HCT116 (cell line): ENCODE measurements around the gene STRIP1. TPM values are rescaled to one million over a fixed set of nuclear protein-coding genes. Genes with fewer than 3 reads are reported as not detected.

Experiments used
- ATAC-seq: fragments of 200-7000 bp; cut with Tn5 transposase; 2 replicates; pipeline ENCODE4 v1.9.1; 2020; ENCODE audit warnings: mild to moderate bottlenecking, moderate library complexity
- BruUV-seq: library from RNA; stranded (reverse); fragments of 400-500 nt; replicated peaks from 2 replicates; lab custom pipeline; 2021; lab: Mats Ljungman, UMichigan
- CTCF ChIA-PET: fragments of 300-600 bp; sonication (Branson Sonifier 250); formaldehyde crosslinking; loops from one replicate; lab custom pipeline; 2021; ENCODE audit warnings: antibody characterized with exemption; lab: Charles Lee
- POLR2A ChIA-PET: fragments of 300-600, 350-600 bp; sonication (Branson Sonifier 250); formaldehyde crosslinking; loops from one replicate; lab custom pipeline; 2021; ENCODE audit warnings: antibody characterized with exemption; lab: Charles Lee
- RAD21 ChIA-PET, 2 experiments: fragments of 300-600 bp; sonication (Branson Sonifier 250); formaldehyde crosslinking; loops; one replicate each; lab custom pipeline; 2023; ENCODE audit warnings: low total read pairs in 2 of 2; ENCODE audit not compliant: uncharacterized antibody in 2 of 2, unreplicated experiment in 2 of 2, low non-redundant PET in 1 of 2; lab: Charles Lee
- DNase-seq: peaks from one replicate; pipeline ENCODE4 v3.0.0-alpha.2; 2010; ENCODE audit warnings: low read depth, low spot score
- H2AFZ ChIP-seq: fragments of 200-600 bp; shearing (Covaris generic), sonication (generic); 2 replicates; pipeline ENCODE4 v1.6.1; 2017; ENCODE audit warnings: low read depth, mixed run types, mixed read lengths, antibody characterized with exemption, low read length; ENCODE audit not compliant: poor library complexity, severe bottlenecking
- H3K27ac ChIP-seq: 2 replicates; pipeline ENCODE4 v1.5.1; 2012; ENCODE audit warnings: low read depth, low read length
- H3K27me3 ChIP-seq: fragments of 200-600 bp; sonication (generic); 2 replicates; pipeline ENCODE4 v1.6.1; 2016; ENCODE audit warnings: mixed run types, low read length, mixed read lengths; ENCODE audit not compliant: insufficient read depth
- H3K36me3 ChIP-seq, 2 experiments: fragments of 200-500 bp in 1 of 2; fragments of 200-600 bp in 1 of 2; sonication (Bioruptor generic) in 1 of 2; sonication (generic) in 1 of 2; 2 replicates each; pipeline versions ENCODE4 v1.5.1 to v1.6.1; 2014 to 2016; ENCODE audit warnings: low read length in 2 of 2, inconsistent platforms in 1 of 2, mixed read lengths in 1 of 2, mixed run types in 1 of 2; ENCODE audit not compliant: insufficient read depth in 2 of 2, control insufficient read depth in 1 of 2
- H3K4me1 ChIP-seq, 2 experiments: fragments of 200-600 bp in 1 of 2; sonication (generic) in 1 of 2; 2 replicates each; pipeline versions ENCODE4 v1.5.1 to v1.6.1; 2012 to 2017; ENCODE audit warnings: low read length in 2 of 2, inconsistent platforms in 1 of 2, mild to moderate bottlenecking in 1 of 2, mixed read lengths in 1 of 2, mixed run types in 1 of 2, moderate library complexity in 1 of 2; ENCODE audit not compliant: insufficient read depth in 2 of 2, control insufficient read depth in 1 of 2
- H3K4me2 ChIP-seq: fragments of 200-600 bp; sonication (generic); 2 replicates; pipeline ENCODE4 v1.6.1; 2017; ENCODE audit warnings: mixed run types, low read length, mixed read lengths
- H3K4me3 ChIP-seq, 2 experiments: fragments of 200-600 bp in 1 of 2; sonication (generic) in 1 of 2; replicated peaks in 1 of 2; 2 replicates each; pipeline ENCODE4 v1.5.1; 2011 to 2016; ENCODE audit warnings: low read length in 2 of 2, control low read depth in 1 of 2, low read depth in 1 of 2, mild to moderate bottlenecking in 1 of 2, mixed read lengths in 1 of 2, mixed run types in 1 of 2
- H3K79me2 ChIP-seq: fragments of 200-600 bp; sonication (generic); 2 replicates; pipeline ENCODE4 v1.6.1; 2017; ENCODE audit warnings: mild to moderate bottlenecking, mixed run types, low read length, moderate library complexity, mixed read lengths; ENCODE audit not compliant: insufficient read depth
- H3K9ac ChIP-seq: fragments of 200-600 bp; sonication (generic); 2 replicates; pipeline ENCODE4 v1.6.1; 2016; ENCODE audit warnings: low read length, mixed read lengths
- H3K9me2 ChIP-seq: fragments of 200-600 bp; sonication (generic), shearing (Covaris generic); 2 replicates; pipeline ENCODE4 v1.6.1; 2017; ENCODE audit warnings: mixed run types, mild to moderate bottlenecking, moderate library complexity; ENCODE audit not compliant: insufficient read depth
- H3K9me3 ChIP-seq, 2 experiments: fragments of 200-500 bp in 1 of 2; fragments of 200-600 bp in 1 of 2; sonication (Bioruptor generic) in 1 of 2; sonication (generic) in 1 of 2; 2 replicates each; pipeline ENCODE4 v1.6.1; 2014 to 2017; ENCODE audit warnings: low read length in 2 of 2, mixed read lengths in 2 of 2, inconsistent platforms in 1 of 2, low read depth in 1 of 2, mild to moderate bottlenecking in 1 of 2, mixed run types in 1 of 2, moderate library complexity in 1 of 2; ENCODE audit not compliant: control insufficient read depth in 1 of 2, insufficient read depth in 1 of 2
- H4K20me1 ChIP-seq: fragments of 200-600 bp; sonication (generic), shearing (Covaris generic); 2 replicates; pipeline ENCODE4 v1.6.1; 2017; ENCODE audit warnings: mixed run types, mild to moderate bottlenecking, moderate library complexity; ENCODE audit not compliant: insufficient read depth
- ELF1 ChIP-seq: IDR thresholded peaks from 2 replicates; pipeline ENCODE4 v1.6.1; 2012; ENCODE audit warnings: low read depth, borderline replicate concordance
- RAD21 ChIP-seq: IDR thresholded peaks from 2 replicates; pipeline ENCODE4 v1.6.1; 2012; ENCODE audit warnings: low read depth, mild to moderate bottlenecking
- TCF7L2 ChIP-seq: IDR thresholded peaks from 2 replicates; pipeline ENCODE4 v1.7.0; 2011; ENCODE audit warnings: borderline replicate concordance, inconsistent platforms; ENCODE audit not compliant: insufficient read depth, insufficient read length; ENCODE audit errors: extremely low read depth
- intact Hi-C: fragments of 100-400 bp; cut with micrococcal nuclease; formaldehyde crosslinking; loops from 2 replicates; pipeline ENCODE4 v1.10.0; 2022
- total RNA-seq: library from RNA; stranded (reverse); gene quantifications from one replicate; pipeline ENCODE4 v1.2.1, GENCODE V29; 2021; ENCODE audit not compliant: unreplicated experiment
- TF ChIP-seq, protein P1 (sequence below), 3 experiments: fragments of 200-600 bp in 1 of 3; sonication (generic) in 1 of 3; IDR thresholded peaks in 2 of 3; conservative IDR thresholded peaks in 1 of 3; 2 replicates each; pipeline ENCODE4 v1.5.1; 2012 to 2017; ENCODE audit warnings: low read depth in 2 of 3, low read length in 2 of 3, antibody characterized with exemption in 1 of 3, borderline replicate concordance in 1 of 3, control low read depth in 1 of 3, mild to moderate bottlenecking in 1 of 3, mixed read lengths in 1 of 3, mixed run types in 1 of 3, moderate library complexity in 1 of 3; ENCODE audit not compliant: insufficient read depth in 1 of 3

The STRIP1 gene
- total RNA-seq, 1 experiment from 2014 or later: 33.5 TPM

DNA sequence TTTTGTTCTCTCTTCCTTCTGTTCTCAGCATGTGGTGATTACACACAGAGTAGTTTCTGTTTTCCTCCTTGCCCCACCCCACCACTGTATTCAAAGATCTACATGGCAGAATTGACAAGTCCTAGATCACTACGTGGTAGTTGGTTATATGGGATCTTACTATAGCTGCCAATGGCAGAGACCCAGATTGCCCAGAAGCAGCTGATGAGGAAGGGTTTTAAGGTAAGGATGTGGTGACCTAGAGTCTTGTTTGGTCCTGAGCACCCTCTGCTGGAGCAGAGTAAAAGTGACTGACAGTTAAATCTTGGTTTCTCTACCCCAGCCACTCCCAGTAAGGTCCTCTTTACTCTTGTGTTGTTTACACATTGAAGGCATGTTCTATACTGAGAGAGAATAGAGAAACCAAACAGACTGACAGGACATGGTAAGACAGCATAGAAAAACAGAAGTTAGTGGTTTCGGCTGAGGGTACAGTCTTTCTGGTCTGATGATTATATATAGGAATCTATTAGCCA is 22.8 kb upstream of the STRIP1 start:
- Histone ChIP-seq H3K4me3 (no peak overlapping the region), H3K27me3 (no peaks in the 10 kb centered on the region), H3K4me1 (no peaks in the 10 kb centered on the region), H3K9me2 (no peaks in the 10 kb centered on the region), H3K27ac (no peak overlapping the region), H2AFZ (no peak overlapping the region), H3K9me3 (no peaks in the 10 kb centered on the region), H3K4me2 (no peak overlapping the region), H4K20me1 (0 out of 2 replicates have a peak, but pooled peaks cover 5% of the 10 kb centered on the region), H3K9ac (no peak overlapping the region), H3K79me2 (peaks cover 11% of the 10 kb centered on the region), H3K36me3 (peaks cover 59 to 60% of the 10 kb centered on the region in 2 experiments)
- RAD21 ChIA-PET: interaction anchor here (0.7 to 1.3 kb wide), 3 partner anchors 27 to 30 kb away, joined by 4 to 5 read pairs (median 4); partner anchors contain the start of gene AHCYL1 (in 2 of the 2)
- TF ChIP-seq RAD21 (peak; percentile 69), TCF7L2 (no peak), ELF1 (no peak)
- TF ChIP-seq, protein P1, sequence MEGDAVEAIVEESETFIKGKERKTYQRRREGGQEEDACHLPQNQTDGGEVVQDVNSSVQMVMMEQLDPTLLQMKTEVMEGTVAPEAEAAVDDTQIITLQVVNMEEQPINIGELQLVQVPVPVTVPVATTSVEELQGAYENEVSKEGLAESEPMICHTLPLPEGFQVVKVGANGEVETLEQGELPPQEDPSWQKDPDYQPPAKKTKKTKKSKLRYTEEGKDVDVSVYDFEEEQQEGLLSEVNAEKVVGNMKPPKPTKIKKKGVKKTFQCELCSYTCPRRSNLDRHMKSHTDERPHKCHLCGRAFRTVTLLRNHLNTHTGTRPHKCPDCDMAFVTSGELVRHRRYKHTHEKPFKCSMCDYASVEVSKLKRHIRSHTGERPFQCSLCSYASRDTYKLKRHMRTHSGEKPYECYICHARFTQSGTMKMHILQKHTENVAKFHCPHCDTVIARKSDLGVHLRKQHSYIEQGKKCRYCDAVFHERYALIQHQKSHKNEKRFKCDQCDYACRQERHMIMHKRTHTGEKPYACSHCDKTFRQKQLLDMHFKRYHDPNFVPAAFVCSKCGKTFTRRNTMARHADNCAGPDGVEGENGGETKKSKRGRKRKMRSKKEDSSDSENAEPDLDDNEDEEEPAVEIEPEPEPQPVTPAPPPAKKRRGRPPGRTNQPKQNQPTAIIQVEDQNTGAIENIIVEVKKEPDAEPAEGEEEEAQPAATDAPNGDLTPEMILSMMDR (IDR thresholded peaks at IDR 0.05 in 2 of 3, conservative IDR thresholded peaks at IDR 0.05 in 1 of 3; ENCODE audit: borderline replicate concordance in 1 of 3, insufficient read depth in 1 of 3, low read depth in 2 of 3, low read length in 2 of 3): peak; percentile 31 to 66 (median 55); a peak in 5 of 6 replicates
- CTCF ChIA-PET: interaction anchor here (1.0 to 2.8 kb wide), 6 partner anchors 9 to 371 kb away, joined by 3 to 10 read pairs (median 4); partner anchors contain the start of gene AHCYL1
- POLR2A ChIA-PET: no interaction called here
- DNase-seq (peak; percentile 39), ATAC-seq (peak; percentile 98)
- intact Hi-C loops: loop anchor here (1.0 kb wide), 2 partner anchors 27 to 234 kb away; partner anchors contain the start of gene AHCYL1
- BruUV-seq: no TSS peak
